ENCODE measurements around the gene ZNF205.

The ZNF205 gene

GRCh38 chr16:3121851-3122467, 9.6 kb downstream of the ZNF205 start:
- H3K27ac ChIP-seq (ENCODE audit: poor library complexity, severe bottlenecking), result no peak overlapping the region
- no peaks in the 10 kb centered on the region for H3K4me1 ChIP-seq (ENCODE audit: insufficient read depth, poor library complexity, severe bottlenecking)
- no peak for TF ChIP-seq CTCF (IDR thresholded peaks at IDR 0.05; ENCODE audit: poor library complexity, severe bottlenecking)
- H3K36me3 ChIP-seq (ENCODE audit: low read depth), result peaks cover 5% of the 10 kb centered on the region
- H3K27me3 ChIP-seq (ENCODE audit: insufficient read depth, poor library complexity, severe bottlenecking), result no peaks in the 10 kb centered on the region
- H3K4me3 ChIP-seq (ENCODE audit: severe bottlenecking), result no peak overlapping the region
- DNase-seq (ENCODE audit: low spot score), result no peak
- ATAC-seq (ENCODE audit: low read depth), result no peak
- no peaks in the 10 kb centered on the region for H3K9me3 ChIP-seq (ENCODE audit: severe bottlenecking)

- DNase-seq (ENCODE audit: low spot score) (no peak), ATAC-seq (ENCODE audit: low read depth) (no peak)
- H3K9me3 ChIP-seq (ENCODE audit: severe bottlenecking), result no peaks in the 10 kb centered on the region
- no peak overlapping the region for H3K27ac ChIP-seq (ENCODE audit: poor library complexity, severe bottlenecking)
- no peaks in the 10 kb centered on the region for H3K27me3 ChIP-seq (ENCODE audit: insufficient read depth, poor library complexity, severe bottlenecking)
- H3K4me1 ChIP-seq (ENCODE audit: insufficient read depth, poor library complexity, severe bottlenecking), result peaks cover 7% of the 10 kb centered on the region
- no peak overlapping the region for H3K4me3 ChIP-seq (ENCODE audit: severe bottlenecking)
- H3K36me3 ChIP-seq (ENCODE audit: low read depth), result peaks cover 3% of the 10 kb centered on the region; the same call in 1 of the 2 replicates
- TF ChIP-seq CTCF (IDR thresholded peaks at IDR 0.05; ENCODE audit: poor library complexity, severe bottlenecking), result no peak
Measured at GRCh38 chr16:3122926-3123570, 10.7 kb downstream of the ZNF205 start.

GRCh38 chr16:3123986-3124886, 11.8 kb downstream of the ZNF205 start:
- Histone ChIP-seq H3K9me3 (ENCODE audit: severe bottlenecking) (no peaks in the 10 kb centered on the region), H3K4me3 (ENCODE audit: severe bottlenecking) (peak overlapping the region; percentile 47), H3K27ac (ENCODE audit: poor library complexity, severe bottlenecking) (peak overlapping the region; percentile 67), H3K27me3 (ENCODE audit: insufficient read depth, poor library complexity, severe bottlenecking) (no peaks in the 10 kb centered on the region), H3K4me1 (ENCODE audit: insufficient read depth, poor library complexity, severe bottlenecking) (peaks cover 7% of the 10 kb centered on the region), H3K36me3 (ENCODE audit: low read depth) (peaks cover 3% of the 10 kb centered on the region; the same call in 1 of the 2 replicates)
- ATAC-seq (ENCODE audit: low read depth), result peak; percentile 85
- peak; percentile 20 for TF ChIP-seq CTCF (IDR thresholded peaks at IDR 0.05; ENCODE audit: poor library complexity, severe bottlenecking)
- peak; percentile 95 for DNase-seq (ENCODE audit: low spot score)

GRCh38 chr16:3127745-3128144, 15.4 kb downstream of the ZNF205 start:
- no peak for ATAC-seq (ENCODE audit: low read depth)

More at GRCh38 chr16:3127745-3128144, 15.4 kb downstream of the ZNF205 start:
- DNase-seq (ENCODE audit: low spot score), result no peak
- no peaks in the 10 kb centered on the region for H3K27me3 ChIP-seq (ENCODE audit: insufficient read depth, poor library complexity, severe bottlenecking)
- no peak for TF ChIP-seq CTCF (IDR thresholded peaks at IDR 0.05; ENCODE audit: poor library complexity, severe bottlenecking)
- H3K36me3 ChIP-seq (ENCODE audit: low read depth), result peaks cover 25% of the 10 kb centered on the region
- H3K4me1 ChIP-seq (ENCODE audit: insufficient read depth, poor library complexity, severe bottlenecking), result peaks cover 7% of the 10 kb centered on the region
- H3K27ac ChIP-seq (ENCODE audit: poor library complexity, severe bottlenecking), result no peak overlapping the region
- H3K9me3 ChIP-seq (ENCODE audit: severe bottlenecking), result no peaks in the 10 kb centered on the region
- no peak overlapping the region for H3K4me3 ChIP-seq (ENCODE audit: severe bottlenecking)

Data from RWPE2 (cell line).